HepG2 (cell line): ENCODE results near the gene BIRC7. TPM values are rescaled to one million over a fixed set of nuclear protein-coding genes. Genes with fewer than 3 reads are reported as not detected.

Source experiments
- ARID2 ChIP-seq: sonication (generic); formaldehyde crosslinking; IDR thresholded peaks from 2 replicates; pipeline ENCODE4 v1.8.1; 2022; ENCODE audit warnings: mild to moderate bottlenecking, missing genetic modification reagents, borderline replicate concordance
- ARNTL ChIP-seq: sonication (generic); formaldehyde crosslinking; IDR thresholded peaks from 2 replicates; pipeline ENCODE4 v1.4.0; 2020; ENCODE audit warnings: mild to moderate bottlenecking, missing genetic modification reagents
- ATF7-NPFF ChIP-seq: sonication (generic); formaldehyde crosslinking; IDR thresholded peaks from 2 replicates; pipeline ENCODE4 v1.8.1; 2023; ENCODE audit warnings: mild to moderate bottlenecking, low read depth, missing genetic modification reagents, moderate library complexity
- CBX5 ChIP-seq: sonication (generic); formaldehyde crosslinking; IDR thresholded peaks from 2 replicates; pipeline ENCODE4 v1.4.0; 2020; ENCODE audit warnings: missing genetic modification reagents, borderline replicate concordance
- EZH2 ChIP-seq: conservative IDR thresholded peaks from 2 replicates; pipeline ENCODE4 v1.6.1; 2012; ENCODE audit warnings: mild to moderate bottlenecking, low read depth, low read length, moderate library complexity
- FOSL2 ChIP-seq: sonication (generic); formaldehyde crosslinking; IDR thresholded peaks from 2 replicates; pipeline ENCODE4 v1.4.0; 2020; ENCODE audit warnings: missing genetic modification reagents
- FOXK1 ChIP-seq: sonication (generic); formaldehyde crosslinking; IDR thresholded peaks from 2 replicates; pipeline ENCODE4 v1.4.0; 2020; ENCODE audit warnings: low read depth, missing genetic modification reagents, borderline replicate concordance
- GATAD2A ChIP-seq: IDR thresholded peaks from 2 replicates; pipeline ENCODE4 v1.6.1; 2016
- HNRNPH1 ChIP-seq: fragments of 200-400 bp; formaldehyde crosslinking; optimal IDR thresholded peaks from 2 replicates; pipeline ENCODE3; 2017; ENCODE audit warnings: mild to moderate bottlenecking, low read depth, low read length
- HNRNPL ChIP-seq: fragments of 200-400 bp; formaldehyde crosslinking; IDR thresholded peaks from 2 replicates; pipeline ENCODE4 v1.6.1; 2017; ENCODE audit warnings: mild to moderate bottlenecking, low read depth, low read length
- JUND ChIP-seq: sonication (generic); formaldehyde crosslinking; IDR thresholded peaks from 2 replicates; pipeline ENCODE4 v1.8.0; 2022; ENCODE audit warnings: mild to moderate bottlenecking, missing genetic modification reagents
- MAFF ChIP-seq: IDR thresholded peaks from 2 replicates; pipeline ENCODE4 v1.6.1; 2011; ENCODE audit warnings: low read depth, low read length, improper control_type of control experiment
- MXD4 ChIP-seq: IDR thresholded peaks from 2 replicates; pipeline ENCODE4 v1.6.1; 2016; ENCODE audit warnings: mild to moderate bottlenecking, missing biosample characterization, missing genetic modification reagents
- RAD21 ChIP-seq: fragments of 450-650 bp; formaldehyde crosslinking; IDR thresholded peaks from 2 replicates; pipeline ENCODE4 v1.5.0; 2020; ENCODE audit warnings: mild to moderate bottlenecking
- RFX1 ChIP-seq: fragments of 450-650 bp; IDR thresholded peaks from 2 replicates; pipeline ENCODE4 v1.6.1; 2017
- RFX5 ChIP-seq: IDR thresholded peaks from 2 replicates; pipeline ENCODE4 v1.6.1; 2011; ENCODE audit warnings: low read depth, low read length, improper control_type of control experiment
- USF2 ChIP-seq, 2 experiments: sonication (generic) in 1 of 2; formaldehyde crosslinking in 1 of 2; IDR thresholded peaks; 2 replicates each; pipeline versions ENCODE4 v1.5.1 to v1.6.1; 2011 to 2020; ENCODE audit warnings: borderline replicate concordance in 1 of 2, low read depth in 1 of 2, low read length in 1 of 2, mild to moderate bottlenecking in 1 of 2, missing genetic modification reagents in 1 of 2, moderate library complexity in 1 of 2
- ZBTB26 ChIP-seq: IDR thresholded peaks from 2 replicates; pipeline ENCODE4 v1.6.1; 2016; ENCODE audit warnings: missing compliant biosample characterization, missing genetic modification reagents, borderline replicate concordance
- ZIK1 ChIP-seq: sonication (generic); formaldehyde crosslinking; IDR thresholded peaks from 2 replicates; pipeline ENCODE4 v1.5.0; 2020; ENCODE audit warnings: mild to moderate bottlenecking, low read depth, missing genetic modification reagents, borderline replicate concordance
- ZNF138 ChIP-seq: sonication (generic); formaldehyde crosslinking; IDR thresholded peaks from 2 replicates; pipeline ENCODE4 v1.5.0; 2020; ENCODE audit warnings: mild to moderate bottlenecking, low read depth, missing genetic modification reagents
- ZNF484 ChIP-seq: sonication (generic); formaldehyde crosslinking; IDR thresholded peaks from 2 replicates; pipeline ENCODE4 v1.5.1; 2020; ENCODE audit warnings: mild to moderate bottlenecking, low read depth, missing genetic modification reagents, borderline replicate concordance
- ZNF7 ChIP-seq: IDR thresholded peaks from 2 replicates; pipeline ENCODE4 v1.6.1; 2016; ENCODE audit warnings: missing biosample characterization, missing genetic modification reagents
- ZNF724P ChIP-seq: sonication (generic); formaldehyde crosslinking; IDR thresholded peaks from 2 replicates; pipeline ENCODE4 v1.8.0; 2022; ENCODE audit warnings: missing genetic modification reagents, borderline replicate concordance
- polyA plus RNA-seq, 8 experiments: library from polyadenylated mRNA; depleted of rRNA in 3 of 8; stranded (reverse) in 7 of 8; unstranded in 1 of 8; fragments of >200 nt; fragmentation: Illumina TruSeq in 4 of 8; extraction: Trizol in 4 of 8; gene quantifications; 2 replicates each; pipeline versions ENCODE4 v1.2.1 to v1.2.3, GENCODE V29; 2011 to 2016; ENCODE audit warnings: low read depth in 4 of 8, missing spikeins in 1 of 8, mixed read lengths in 1 of 8; ENCODE audit not compliant: insufficient read depth in 1 of 8
- total RNA-seq, 5 experiments: library from RNA; depleted of rRNA; stranded (reverse); fragments of >200 nt; fragmentation: Illumina TruSeq; extraction: Trizol; gene quantifications; 2 replicates each; pipeline ENCODE4 v1.2.3, GENCODE V29; 2016; ENCODE audit warnings: low read depth in 1 of 5
- TF ChIP-seq, protein P1 (sequence below): sonication (generic); formaldehyde crosslinking; conservative IDR thresholded peaks from 2 replicates; pipeline ENCODE4 v1.4.0; 2020; ENCODE audit warnings: missing genetic modification reagents
- TF ChIP-seq, protein P2 (sequence below): sonication (generic); formaldehyde crosslinking; IDR thresholded peaks from 2 replicates; pipeline ENCODE4 v1.4.0; 2020; ENCODE audit warnings: missing genetic modification reagents, borderline replicate concordance

Gene BIRC7
- total and polyA plus RNA-seq, 2 of the 13 experiments (the other 11 are each of a cell fraction or from before 2014, with no cell fraction given), result 0.27 to 5.1 TPM

DNA sequence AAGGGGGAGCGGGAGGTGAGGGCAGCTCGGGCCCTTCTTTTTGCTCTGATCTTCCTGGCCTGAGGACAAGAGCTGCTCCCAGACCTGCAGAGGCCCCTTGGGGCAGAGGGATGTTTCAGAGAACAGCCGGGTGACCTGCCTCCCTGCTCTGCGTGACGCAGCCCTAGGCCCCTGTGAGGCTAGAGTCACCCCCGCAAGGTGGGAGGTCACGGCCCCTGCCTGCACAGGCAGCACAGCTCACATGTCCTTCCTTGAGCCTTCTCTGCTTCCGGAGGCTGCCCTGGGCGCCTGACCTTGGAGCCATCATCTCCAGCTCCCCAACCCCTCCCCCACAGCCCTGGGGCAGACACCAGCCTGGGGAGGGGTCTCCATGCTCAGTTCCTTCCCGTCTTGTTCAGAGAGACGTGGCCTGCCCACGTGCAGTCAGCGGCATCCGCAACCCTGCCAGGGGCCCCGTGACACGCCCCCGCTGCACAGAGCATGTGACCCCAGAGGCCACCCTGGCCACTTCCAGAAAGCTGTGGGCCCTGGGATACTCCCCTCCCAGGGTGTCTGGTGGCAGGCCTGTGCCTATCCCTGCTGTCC lies at the start of gene BIRC7 (continued):
- no peak for TF ChIP-seq ARID2 (CRISPR knock-in tag)
- TF ChIP-seq RAD21, result no peak
- no peak for TF ChIP-seq FOXK1
- TF ChIP-seq ZIK1 (CRISPR knock-in tag), result 0 out of 2 replicates have a peak, but pooled peaks have one; percentile 24
- no peak for TF ChIP-seq RFX1
- TF ChIP-seq ZNF724P (CRISPR knock-in tag), result no peak
- TF ChIP-seq, protein P1, sequence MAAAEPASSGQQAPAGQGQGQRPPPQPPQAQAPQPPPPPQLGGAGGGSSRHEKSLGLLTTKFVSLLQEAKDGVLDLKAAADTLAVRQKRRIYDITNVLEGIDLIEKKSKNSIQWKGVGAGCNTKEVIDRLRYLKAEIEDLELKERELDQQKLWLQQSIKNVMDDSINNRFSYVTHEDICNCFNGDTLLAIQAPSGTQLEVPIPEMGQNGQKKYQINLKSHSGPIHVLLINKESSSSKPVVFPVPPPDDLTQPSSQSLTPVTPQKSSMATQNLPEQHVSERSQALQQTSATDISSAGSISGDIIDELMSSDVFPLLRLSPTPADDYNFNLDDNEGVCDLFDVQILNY (CRISPR knock-in tag), result no peak
- no peak for TF ChIP-seq CBX5 (CRISPR knock-in tag)
- TF ChIP-seq ZNF7 (CRISPR knock-in tag), result no peak
- TF ChIP-seq ATF7-NPFF (CRISPR knock-in tag), result no peak
- TF ChIP-seq, protein P2, sequence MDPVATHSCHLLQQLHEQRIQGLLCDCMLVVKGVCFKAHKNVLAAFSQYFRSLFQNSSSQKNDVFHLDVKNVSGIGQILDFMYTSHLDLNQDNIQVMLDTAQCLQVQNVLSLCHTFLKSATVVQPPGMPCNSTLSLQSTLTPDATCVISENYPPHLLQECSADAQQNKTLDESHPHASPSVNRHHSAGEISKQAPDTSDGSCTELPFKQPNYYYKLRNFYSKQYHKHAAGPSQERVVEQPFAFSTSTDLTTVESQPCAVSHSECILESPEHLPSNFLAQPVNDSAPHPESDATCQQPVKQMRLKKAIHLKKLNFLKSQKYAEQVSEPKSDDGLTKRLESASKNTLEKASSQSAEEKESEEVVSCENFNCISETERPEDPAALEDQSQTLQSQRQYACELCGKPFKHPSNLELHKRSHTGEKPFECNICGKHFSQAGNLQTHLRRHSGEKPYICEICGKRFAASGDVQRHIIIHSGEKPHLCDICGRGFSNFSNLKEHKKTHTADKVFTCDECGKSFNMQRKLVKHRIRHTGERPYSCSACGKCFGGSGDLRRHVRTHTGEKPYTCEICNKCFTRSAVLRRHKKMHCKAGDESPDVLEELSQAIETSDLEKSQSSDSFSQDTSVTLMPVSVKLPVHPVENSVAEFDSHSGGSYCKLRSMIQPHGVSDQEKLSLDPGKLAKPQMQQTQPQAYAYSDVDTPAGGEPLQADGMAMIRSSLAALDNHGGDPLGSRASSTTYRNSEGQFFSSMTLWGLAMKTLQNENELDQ, result no peak
- TF ChIP-seq ARNTL, result peak; percentile 98
- no peak for TF ChIP-seq RFX5
- no peak for TF ChIP-seq MAFF
- no peak for TF ChIP-seq ZNF138 (CRISPR knock-in tag)
- no peak; the same call in 1 of the 2 replicates for TF ChIP-seq FOSL2
- 0 out of 2 replicates have a peak, but pooled peaks have one; percentile 30 for TF ChIP-seq MXD4
- no peak for TF ChIP-seq HNRNPH1
- no peak; the same call in 1 of the 2 replicates for TF ChIP-seq ZNF484
- TF ChIP-seq USF2 (IDR thresholded peaks at IDR 0.05; ENCODE audit: low read depth, low read length), result peak; percentile 68; the same call in 1 of the 2 replicates
- peak; percentile 66; the same call in 1 of the 2 replicates for TF ChIP-seq USF2 (CRISPR knock-in tag; IDR thresholded peaks at IDR 0.05; ENCODE audit: borderline replicate concordance)
- TF ChIP-seq JUND (CRISPR knock-in tag), result no peak
- TF ChIP-seq GATAD2A (CRISPR knock-in tag), result peak; percentile 52; the same call in 1 of the 2 replicates
- TF ChIP-seq ZBTB26 (CRISPR knock-in tag), result no peak
- no peak for TF ChIP-seq HNRNPL
- TF ChIP-seq EZH2, result no peak
